GM12878 (cell line): ENCODE data around the gene UPF1. TPM values are rescaled to one million over a fixed set of nuclear protein-coding genes. Genes with fewer than 3 reads are reported as not detected.

Source experiments
- ATAC-seq: fragments of 200-7000 bp; cut with Tn5 transposase; 3 replicates; pipeline ENCODE4 v1.9.1; 2020; ENCODE audit warnings: mild to moderate bottlenecking, moderate library complexity
- BruUV-seq: library from RNA; stranded (reverse); fragments of 400-500 nt; replicated peaks from 2 replicates; lab custom pipeline; 2021; lab: Mats Ljungman, UMichigan
- CTCF ChIA-PET: fragments of 300-600 bp; sonication (Branson Sonifier 250); formaldehyde crosslinking; extraction: SDS; loops from one replicate; lab custom pipeline; 2021; ENCODE audit warnings: inconsistent platforms; lab: Yijun Ruan, JAX
- POLR2A ChIA-PET: fragments of 350-600 bp; formaldehyde crosslinking; extraction: SDS; loops from one replicate; lab custom pipeline; 2021; ENCODE audit warnings: inconsistent platforms; lab: Charles Lee
- RAD21 ChIA-PET: fragments of 300-600 bp; sonication (Branson Sonifier 250); formaldehyde crosslinking; loops from one replicate; lab custom pipeline; 2023; ENCODE audit warnings: antibody characterized with exemption; ENCODE audit not compliant: unreplicated experiment; lab: Charles Lee
- SMC1A ChIA-PET: fragments of 300-600 bp; sonication (Branson Sonifier 250); formaldehyde crosslinking; loops from one replicate; lab custom pipeline; 2023; ENCODE audit not compliant: unreplicated experiment, uncharacterized antibody; lab: Charles Lee
- DNase-seq: peaks from one replicate; pipeline ENCODE4 v3.0.0-alpha.2; 2011; ENCODE audit warnings: low read depth, low spot score
- FAIRE-seq: peaks from 3 replicates; lab custom pipeline; 2011; peaks lifted over from hg19 to GRCh38; lab: Jason Lieb, UNC
- H2AFZ ChIP-seq: 2 replicates; pipeline ENCODE4 v1.6.0; 2011; ENCODE audit warnings: low read depth, low read length, control low read depth; ENCODE audit not compliant: control insufficient read depth
- H3K27ac ChIP-seq: 2 replicates; pipeline ENCODE4 v1.5.1; 2011; ENCODE audit warnings: control low read depth; ENCODE audit not compliant: control insufficient read depth, insufficient read depth
- H3K27me3 ChIP-seq, 2 experiments: replicated peaks in 1 of 2; 2 replicates each; pipeline versions ENCODE4 v1.6.0 to v1.6.1; 2011; ENCODE audit warnings: low read length in 1 of 2; ENCODE audit not compliant: control insufficient read depth in 2 of 2, insufficient read depth in 2 of 2
- H3K36me3 ChIP-seq, 2 experiments: 2 replicates each; pipeline ENCODE4 v1.5.1; 2011; ENCODE audit warnings: low read length in 1 of 2; ENCODE audit not compliant: control insufficient read depth in 2 of 2, insufficient read depth in 2 of 2
- H3K4me1 ChIP-seq: 2 replicates; pipeline ENCODE4 v1.6.1; 2011; ENCODE audit warnings: mild to moderate bottlenecking, low read length, moderate library complexity, mixed read lengths; ENCODE audit not compliant: control insufficient read depth, insufficient read depth
- H3K4me2 ChIP-seq: 2 replicates; pipeline ENCODE4 v1.6.0; 2011; ENCODE audit warnings: control low read depth; ENCODE audit not compliant: control insufficient read depth, insufficient read depth
- H3K4me3 ChIP-seq: fragments of 200-600 bp; sonication (generic); 2 replicates; pipeline ENCODE4 v1.5.1; 2016
- H3K79me2 ChIP-seq: 2 replicates; pipeline ENCODE4 v1.6.0; 2011; ENCODE audit warnings: low read length; ENCODE audit not compliant: control insufficient read depth, insufficient read depth
- H3K9ac ChIP-seq: 2 replicates; pipeline ENCODE4 v1.8.0; 2011; ENCODE audit warnings: low read length, control low read depth, mixed read lengths; ENCODE audit not compliant: control insufficient read depth, insufficient read depth
- H3K9me3 ChIP-seq: replicated peaks from 3 replicates; pipeline ENCODE4 v1.5.1; 2011; ENCODE audit warnings: mild to moderate bottlenecking, low read length; ENCODE audit not compliant: control insufficient read depth, insufficient read depth
- H4K20me1 ChIP-seq: 2 replicates; pipeline ENCODE4 v1.6.0; 2011; ENCODE audit not compliant: control insufficient read depth, insufficient read depth
- E2F8 ChIP-seq: fragments of 450-650 bp; IDR thresholded peaks from 2 replicates; pipeline ENCODE4 v1.6.1; 2018; ENCODE audit warnings: mild to moderate bottlenecking, low read depth, moderate library complexity; ENCODE audit not compliant: partially characterized antibody
- GABPA ChIP-seq: IDR thresholded peaks from 2 replicates; pipeline ENCODE4 v1.6.1; 2014; ENCODE audit warnings: antibody characterized with exemption, low read depth, mild to moderate bottlenecking, inconsistent platforms
- JUND ChIP-seq: IDR thresholded peaks from 2 replicates; pipeline ENCODE4 v1.6.1; 2012; ENCODE audit warnings: low read depth, mild to moderate bottlenecking, low read length, improper control_type of control experiment, moderate library complexity
- MTA3 ChIP-seq: IDR thresholded peaks from 2 replicates; pipeline ENCODE4 v1.6.1; 2012; ENCODE audit warnings: low read length, inconsistent platforms, borderline replicate concordance
- MYB ChIP-seq: fragments of 150-350 bp; IDR thresholded peaks from 2 replicates; pipeline ENCODE4 v1.6.1; 2014; ENCODE audit warnings: mild to moderate bottlenecking, low read depth, low read length, borderline replicate concordance
- POLR2AphosphoS2 ChIP-seq: IDR thresholded peaks from 2 replicates; pipeline ENCODE4 v1.6.1; 2011; ENCODE audit warnings: low read depth, mild to moderate bottlenecking, low read length, improper control_type of control experiment, moderate library complexity
- RB1 ChIP-seq: fragments of 450-650 bp; formaldehyde crosslinking; IDR thresholded peaks from 2 replicates; pipeline ENCODE4 v1.6.1; 2017; ENCODE audit warnings: mild to moderate bottlenecking, borderline replicate concordance
- SPI1 ChIP-seq: IDR thresholded peaks from 2 replicates; pipeline ENCODE4 v1.6.1; 2011; ENCODE audit warnings: low read depth, mild to moderate bottlenecking, low read length, moderate library complexity, borderline replicate concordance; ENCODE audit not compliant: insufficient read depth
- SREBF2 ChIP-seq: IDR thresholded peaks from 2 replicates; pipeline ENCODE4 v1.6.1; 2012; ENCODE audit warnings: mild to moderate bottlenecking, low read length
- TBL1XR1 ChIP-seq: IDR thresholded peaks from 2 replicates; pipeline ENCODE4 v1.6.1; 2012; ENCODE audit warnings: low read depth, low read length, improper control_type of control experiment
- USF2 ChIP-seq: IDR thresholded peaks from 2 replicates; pipeline ENCODE4 v1.6.1; 2011; ENCODE audit warnings: low read depth, low read length, improper control_type of control experiment, borderline replicate concordance
- ZBED1 ChIP-seq: IDR thresholded peaks from 2 replicates; pipeline ENCODE4 v1.6.1; 2016; ENCODE audit warnings: borderline replicate concordance
- ZNF687 ChIP-seq: fragments of 450-650 bp; IDR thresholded peaks from 2 replicates; pipeline ENCODE4 v1.6.1; 2017; ENCODE audit warnings: mild to moderate bottlenecking, moderate library complexity
- WGBS: methylation state at CpG from one replicate; pipeline ENCODE4 v1.1.6; 2016; ENCODE audit warnings: low lambda C conversion rate; ENCODE audit not compliant: insufficient replicate concordance, insufficient coverage; ENCODE audit errors: missing lambda C conversion rate; 5-methylcytosine and 5-hydroxymethylcytosine counted together
- in situ Hi-C: fragments of 300-500 bp; cut with MboI; formaldehyde crosslinking; loops from 9 replicates; pipeline ENCODE4 v1.14.3; 2018; ENCODE audit warnings: mixed read lengths
- intact Hi-C: fragments of 100-400 bp; cut with micrococcal nuclease; formaldehyde crosslinking; loops from one replicate; pipeline ENCODE4 v1.14.2; 2022; ENCODE audit not compliant: unreplicated experiment
- polyA plus RNA-seq, 11 experiments: library from polyadenylated mRNA; depleted of rRNA in 4 of 11; unstranded in 6 of 11; stranded (reverse) in 5 of 11; fragments of >200 nt; fragmentation: Nextera tagmentation in 4 of 11; fragmentation: Illumina TruSeq in 1 of 11; extraction: Ambion mirVana in 4 of 11; extraction: Trizol in 1 of 11; gene quantifications; 1 replicate in 1 of 11; 2 replicates in 10 of 11; pipeline versions ENCODE4 v1.2.1 to v1.2.3, GENCODE V29; 2011 to 2016; ENCODE audit warnings: inconsistent platforms in 2 of 11, missing spikeins in 2 of 11, low read depth in 1 of 11
- total RNA-seq, 4 experiments: library from RNA; depleted of rRNA in 3 of 4; stranded (reverse); fragments of >200 nt in 3 of 4; fragmentation: Illumina TruSeq in 1 of 4; extraction: Trizol in 1 of 4; gene quantifications; 2 replicates each; pipeline versions ENCODE4 v1.2.1 to v1.2.3, GENCODE V29; 2013 to 2021

The UPF1 gene
- total and polyA plus RNA-seq, 10 of the 15 experiments (the other 5 are each of a cell fraction or from before 2014, with no cell fraction given), result 0.58 to 80.9 (median 18.7) TPM

GRCh38 chr19:18869781-18870530 is 38.2 kb downstream of the UPF1 start (continued):
- TF ChIP-seq SREBF2, result no peak
- TF ChIP-seq JUND, result no peak
- no peak for TF ChIP-seq GABPA
- no peak for TF ChIP-seq RB1
- TF ChIP-seq SPI1, result no peak

GRCh38 chr19:18870531-18871172 is 38.9 kb downstream of the UPF1 start:
- Histone ChIP-seq H3K4me3 (no peak overlapping the region), H4K20me1 (no peaks in the 10 kb centered on the region; the same call in 1 of the 2 replicates), H3K4me2 (no peak overlapping the region), H3K27me3 (no peaks in the 10 kb centered on the region), H3K79me2 (no peaks in the 10 kb centered on the region), H3K9ac (no peak overlapping the region), H3K27ac (no peak overlapping the region), H3K4me1 (no peaks in the 10 kb centered on the region), H3K36me3 (peaks cover 3 to 12% of the 10 kb centered on the region in 2 experiments; a peak in 3 of 4 replicates), H2AFZ (no peak overlapping the region), H3K9me3 (no peaks in the 10 kb centered on the region)
- no TSS peak for BruUV-seq
- in situ Hi-C loops (loop anchor here (25.0 kb wide), 1 partner anchor 408 kb away; no protein-coding TSS in a partner anchor), intact Hi-C loops (no loop called here)
- ATAC-seq (no peak), DNase-seq (no peak), FAIRE-seq (no peak)
- POLR2A ChIA-PET, result no interaction called here
- WGBS, result 69% methylated on average over 11 of the region's 25 CpGs
- CTCF ChIA-PET, result no interaction called here
- SMC1A ChIA-PET, result no interaction called here
- RAD21 ChIA-PET, result no interaction called here
- TF ChIP-seq MYB (no peak), USF2 (no peak), TBL1XR1 (no peak), ZNF687 (no peak), MTA3 (no peak), E2F8 (no peak), ZBED1 (no peak), POLR2AphosphoS2 (no peak)
